NAMALWA (cell line): ENCODE results near the gene ERCC6.

ENCODE experiments used
- DNase-seq: peaks from one replicate; pipeline ENCODE4 v3.0.0-alpha.2; 2015; ENCODE audit warnings: low spot score

ERCC6 gene

GRCh38 chr10:49512121-49512809, 26.7 kb downstream of the ERCC6 start:
- peak; percentile 58 for DNase-seq

- DNase-seq = no peak
Measured at GRCh38 chr10:49509771-49510303, 29.1 kb downstream of the ERCC6 start.

- DNase-seq = no peak
Measured at GRCh38 chr10:49508654-49509053, 30.3 kb downstream of the ERCC6 start.

GRCh38 chr10:49508249-49508648, 30.7 kb downstream of the ERCC6 start:
- DNase-seq = no peak

- DNase-seq = no peak
Measured at GRCh38 chr10:49505589-49505988, 33.3 kb downstream of the ERCC6 start.

- DNase-seq = no peak
Measured at GRCh38 chr10:49505076-49505475, 33.8 kb downstream of the ERCC6 start.

- DNase-seq = no peak
Measured at GRCh38 chr10:49504528-49504927, 34.4 kb downstream of the ERCC6 start.

- no peak for DNase-seq
Measured at GRCh38 chr10:49502358-49502757, 36.6 kb downstream of the ERCC6 start.

GRCh38 chr10:49500412-49500811, 38.5 kb downstream of the ERCC6 start:
- DNase-seq = no peak

- DNase-seq = no peak
Measured at GRCh38 chr10:49499305-49499851, 39.5 kb downstream of the ERCC6 start.

- no peak for DNase-seq
Measured at GRCh38 chr10:49498425-49498824, 40.5 kb downstream of the ERCC6 start.

GRCh38 chr10:49497358-49497757, 41.6 kb downstream of the ERCC6 start:
- no peak for DNase-seq

GRCh38 chr10:49488056-49488717, 50.7 kb downstream of the ERCC6 start:
- no peak for DNase-seq

- DNase-seq = no peak
Measured at GRCh38 chr10:49486738-49487137, 52.2 kb downstream of the ERCC6 start.

- no peak for DNase-seq
Measured at GRCh38 chr10:49486009-49486408, 52.9 kb downstream of the ERCC6 start.

- no peak for DNase-seq
Measured at GRCh38 chr10:49484486-49485235, 54.3 kb downstream of the ERCC6 start.

- no peak for DNase-seq
Measured at GRCh38 chr10:49478819-49479218, 60.1 kb downstream of the ERCC6 start.

GRCh38 chr10:49474901-49475300, 64.0 kb downstream of the ERCC6 start:
- no peak for DNase-seq

- no peak for DNase-seq
Measured at GRCh38 chr10:49471532-49471931, 67.4 kb downstream of the ERCC6 start.

GRCh38 chr10:49465736-49466135, 73.2 kb downstream of the ERCC6 start:
- DNase-seq = no peak
